ENCODE measurements around the gene B4GALT5.

- TF ChIP-seq EZH2 (IDR thresholded peaks at IDR 0.05; ENCODE audit: low read length) (no peak), CTCF (optimal IDR thresholded peaks at IDR 0.05 in 1 of 3, IDR thresholded peaks at IDR 0.05 in 1 of 3, conservative IDR thresholded peaks at IDR 0.05 in 1 of 3; ENCODE audit: extremely low read depth in 1 of 3, insufficient read depth in 2 of 3, low read length in 3 of 3) (no peak)
Measured at GRCh38 chr20:49739042-49739441, 25.4 kb upstream of the B4GALT5 start.
